HepG2 (cell line): ENCODE measurements around the gene TANC1. TPM values are rescaled to one million over a fixed set of nuclear protein-coding genes. Genes with fewer than 3 reads are reported as not detected.
A peak's percentile ranks its signal among the peaks of the same experiment; 100 is the strongest.
"Not testable (repeated sequence)": the region's sequence is repeated elsewhere in the genome, so short reads cannot be mapped to it uniquely, and the experiment has no call there.

Source experiments
- ATAC-seq: fragments of 200-7000 bp; cut with Tn5 transposase; 3 replicates; pipeline ENCODE4 v1.9.1; 2020; ENCODE audit warnings: mild to moderate bottlenecking, moderate library complexity
- BruUV-seq: library from RNA; stranded (reverse); fragments of 400-500 nt; replicated peaks from 2 replicates; lab custom pipeline; 2021; lab: Mats Ljungman, UMichigan
- CTCF ChIA-PET: fragments of 300-600 bp; formaldehyde crosslinking; extraction: SDS; loops from one replicate; lab custom pipeline; 2021; ENCODE audit warnings: low total read pairs, inconsistent platforms, low intra/inter-chr PET ratio; lab: Yijun Ruan, JAX
- POLR2A ChIA-PET: fragments of 350-600 bp; sonication (Branson Sonifier 250); formaldehyde crosslinking; loops from one replicate; lab custom pipeline; 2020; ENCODE audit warnings: antibody characterized with exemption, inconsistent platforms; lab: Yijun Ruan, JAX
- DNase-seq: peaks from one replicate; pipeline ENCODE4 v3.0.0-alpha.2; 2015; ENCODE audit warnings: low spot score
- FAIRE-seq: peaks from 3 replicates; lab custom pipeline; 2011; peaks lifted over from hg19 to GRCh38; lab: Jason Lieb, UNC
- H2AFZ ChIP-seq: one replicate; pipeline ENCODE4 v1.6.1; 2011; ENCODE audit warnings: low read length, inconsistent platforms
- H3K27ac ChIP-seq: fragments of 300-600 bp; 3 replicates; pipeline ENCODE4 v1.8.0; 2011; ENCODE audit warnings: mixed run types, mild to moderate bottlenecking, mixed read lengths, low read length, inconsistent platforms; ENCODE audit not compliant: insufficient read depth; ENCODE audit errors: extremely low read length
- H3K27me3 ChIP-seq, 2 experiments: fragments of 200-600 bp in 1 of 2; 2 replicates in 1 of 2; 3 replicates in 1 of 2; pipeline versions ENCODE4 v1.6.0 to v1.8.0; 2011; ENCODE audit warnings: low read length in 2 of 2, mild to moderate bottlenecking in 2 of 2, moderate library complexity in 2 of 2, inconsistent platforms in 1 of 2; ENCODE audit not compliant: insufficient read depth in 2 of 2, control insufficient read depth in 1 of 2
- H3K36me3 ChIP-seq, 2 experiments: fragments of 200-600 bp in 1 of 2; replicated peaks in 1 of 2; 2 replicates in 1 of 2; 3 replicates in 1 of 2; pipeline versions ENCODE4 v1.5.1 to v1.8.0; 2011; ENCODE audit warnings: low read length in 2 of 2, inconsistent platforms in 1 of 2; ENCODE audit not compliant: insufficient read depth in 2 of 2, control insufficient read depth in 1 of 2
- H3K4me1 ChIP-seq: 2 replicates; pipeline ENCODE4 v1.5.1; 2012; ENCODE audit warnings: low read length, inconsistent platforms; ENCODE audit not compliant: insufficient read depth
- H3K4me2 ChIP-seq: 2 replicates; pipeline ENCODE4 v1.6.0; 2011; ENCODE audit warnings: low read depth, low read length, inconsistent platforms
- H3K4me3 ChIP-seq, 3 experiments: fragments of 200-600 bp in 1 of 3; sonication (generic), shearing (Covaris generic) in 1 of 3; replicated peaks in 1 of 3; 2 replicates each; pipeline ENCODE4 v1.5.1; 2011 to 2016; ENCODE audit warnings: low read length in 3 of 3, inconsistent platforms in 2 of 3, low read depth in 2 of 3, mild to moderate bottlenecking in 2 of 3, control low read depth in 1 of 3, mixed read lengths in 1 of 3; ENCODE audit not compliant: insufficient read depth in 1 of 3
- H3K79me2 ChIP-seq: one replicate; pipeline ENCODE4 v1.6.1; 2011; ENCODE audit warnings: low read length, inconsistent platforms; ENCODE audit not compliant: insufficient read depth
- H3K9ac ChIP-seq: 2 replicates; pipeline ENCODE4 v1.6.0; 2011; ENCODE audit warnings: mild to moderate bottlenecking, low read depth, low read length, inconsistent platforms; ENCODE audit not compliant: insufficient read depth
- H3K9me3 ChIP-seq: 2 replicates; pipeline ENCODE4 v1.5.1; 2012; ENCODE audit warnings: mild to moderate bottlenecking, low read length
- H4K20me1 ChIP-seq: 2 replicates; pipeline ENCODE4 v1.6.0; 2011; ENCODE audit warnings: inconsistent platforms, mild to moderate bottlenecking, low read length, moderate library complexity; ENCODE audit not compliant: insufficient read depth
- ATF7 ChIP-seq, 2 experiments: fragments of 450-650 bp in 1 of 2; sonication (generic) in 1 of 2; formaldehyde crosslinking in 1 of 2; IDR thresholded peaks; 2 replicates each; pipeline versions ENCODE4 v1.4.0 to v1.6.1; 2016 to 2020; ENCODE audit warnings: antibody characterized with exemption in 1 of 2, mild to moderate bottlenecking in 1 of 2, missing genetic modification reagents in 1 of 2
- CEBPB ChIP-seq: IDR thresholded peaks from 2 replicates; pipeline ENCODE4 v1.6.1; 2011; ENCODE audit warnings: low read depth, low read length, improper control_type of control experiment, borderline replicate concordance
- GATAD2A ChIP-seq: IDR thresholded peaks from 2 replicates; pipeline ENCODE4 v1.6.1; 2016
- KDM6A ChIP-seq: IDR thresholded peaks from 2 replicates; pipeline ENCODE4 v1.6.1; 2016; ENCODE audit warnings: low read depth
- PAXIP1 ChIP-seq: sonication (generic); formaldehyde crosslinking; conservative IDR thresholded peaks from 2 replicates; pipeline ENCODE4 v1.4.0; 2020; ENCODE audit warnings: mild to moderate bottlenecking, missing genetic modification reagents, moderate library complexity
- RBFOX2 ChIP-seq: fragments of 200-400 bp; formaldehyde crosslinking; IDR thresholded peaks from 2 replicates; pipeline ENCODE4 v1.6.1; 2017; ENCODE audit warnings: low read depth, mild to moderate bottlenecking, low read length
- ZNF124 ChIP-seq: sonication (generic); formaldehyde crosslinking; IDR thresholded peaks from 2 replicates; pipeline ENCODE4 v1.4.0; 2020; ENCODE audit warnings: missing genetic modification reagents
- ZNF260 ChIP-seq: sonication (generic); formaldehyde crosslinking; IDR thresholded peaks from 2 replicates; pipeline ENCODE4 v1.4.0; 2020; ENCODE audit warnings: missing genetic modification reagents, low read depth, mild to moderate bottlenecking, borderline replicate concordance
- ZNF30 ChIP-seq: sonication (generic); formaldehyde crosslinking; IDR thresholded peaks from 2 replicates; pipeline ENCODE4 v1.5.0; 2020; ENCODE audit warnings: mild to moderate bottlenecking, missing genetic modification reagents
- ZNF562 ChIP-seq: sonication (generic); formaldehyde crosslinking; IDR thresholded peaks from 2 replicates; pipeline ENCODE4 v1.8.0; 2022; ENCODE audit warnings: missing genetic modification reagents, borderline replicate concordance
- ZNF639 ChIP-seq: conservative IDR thresholded peaks from 2 replicates; pipeline ENCODE4 v1.6.1; 2018; ENCODE audit warnings: missing genetic modification reagents
- ZNF7 ChIP-seq: IDR thresholded peaks from 2 replicates; pipeline ENCODE4 v1.6.1; 2016; ENCODE audit warnings: missing biosample characterization, missing genetic modification reagents
- ZSCAN30 ChIP-seq: sonication (generic); formaldehyde crosslinking; IDR thresholded peaks from 2 replicates; pipeline ENCODE4 v1.5.0; 2020; ENCODE audit warnings: mild to moderate bottlenecking, missing genetic modification reagents
- WGBS: methylation state at CpG from one replicate; pipeline ENCODE4 v1.1.6; 2017; ENCODE audit warnings: low lambda C conversion rate; 5-methylcytosine and 5-hydroxymethylcytosine counted together
- in situ Hi-C: cut with HindIII; loops from 2 replicates; pipeline ENCODE4 v1.10.0; 2017; ENCODE audit warnings: low pct_unique_long_range_greater_than_20kb; ENCODE audit not compliant: extremely low pct_ligation_motif_present
- intact Hi-C: fragments of 100-400 bp; cut with micrococcal nuclease; formaldehyde crosslinking; loops from one replicate; pipeline ENCODE4 v1.10.0; 2022; ENCODE audit not compliant: unreplicated experiment
- polyA plus RNA-seq, 8 experiments: library from polyadenylated mRNA; depleted of rRNA in 3 of 8; stranded (reverse) in 7 of 8; unstranded in 1 of 8; fragments of >200 nt; fragmentation: Illumina TruSeq in 4 of 8; extraction: Trizol in 4 of 8; gene quantifications; 2 replicates each; pipeline versions ENCODE4 v1.2.1 to v1.2.3, GENCODE V29; 2011 to 2016; ENCODE audit warnings: low read depth in 4 of 8, missing spikeins in 1 of 8, mixed read lengths in 1 of 8; ENCODE audit not compliant: insufficient read depth in 1 of 8
- total RNA-seq, 5 experiments: library from RNA; depleted of rRNA; stranded (reverse); fragments of >200 nt; fragmentation: Illumina TruSeq; extraction: Trizol; gene quantifications; 2 replicates each; pipeline ENCODE4 v1.2.3, GENCODE V29; 2016; ENCODE audit warnings: low read depth in 1 of 5

Gene TANC1
- total and polyA plus RNA-seq, 2 of the 13 experiments (the other 11 are each of a cell fraction or from before 2014, with no cell fraction given): 2.3 to 5.6 TPM

DNA sequence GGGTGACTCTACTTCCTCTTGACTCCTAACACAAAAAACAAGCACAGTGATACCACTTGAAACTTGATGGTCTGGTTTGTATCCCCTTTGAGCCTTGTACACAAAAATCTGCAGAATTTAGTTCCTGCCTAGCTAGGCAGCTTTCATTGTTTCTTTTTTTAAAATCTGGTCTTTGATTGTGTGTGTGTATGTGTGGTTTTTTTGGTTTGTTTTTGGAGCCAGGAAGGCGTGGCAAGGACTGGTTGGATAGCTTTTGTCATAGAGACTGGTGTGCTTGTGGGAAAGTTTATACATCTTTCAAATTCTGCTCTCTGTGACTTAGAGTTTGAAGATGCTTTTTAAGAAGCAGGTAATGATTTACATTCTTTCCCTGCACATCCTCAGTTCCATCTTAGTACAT, 127.4 kb downstream of the TANC1 start (continued):
- TF ChIP-seq CEBPB (no peak), ZSCAN30 (CRISPR knock-in tag) (no peak), ZNF260 (no peak)

DNA sequence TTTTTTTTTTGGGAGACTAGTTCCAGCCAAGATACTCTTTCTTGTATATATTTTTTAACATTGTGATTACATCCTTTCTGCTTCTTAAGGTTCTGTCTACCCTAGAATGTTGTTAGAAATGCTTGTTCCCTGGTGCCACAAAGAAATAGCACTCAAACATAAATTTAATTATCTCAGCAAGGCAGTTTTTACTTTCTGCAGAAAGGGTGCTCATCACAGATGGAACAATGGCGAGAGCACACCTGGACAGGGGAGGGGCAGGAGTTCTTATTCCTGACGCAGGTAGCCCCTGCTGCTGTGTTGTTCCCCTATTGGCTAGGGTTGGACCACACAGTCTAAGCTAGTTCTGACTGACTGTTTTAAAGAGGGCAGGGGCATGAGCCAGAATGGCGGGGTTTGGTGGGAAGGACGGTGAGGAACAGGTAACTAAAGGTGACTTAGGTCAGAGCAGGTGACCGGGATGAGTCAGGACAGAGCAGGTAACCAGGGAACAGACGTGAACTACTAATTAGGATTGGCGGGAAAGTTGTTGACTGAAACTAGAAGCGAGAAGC, 127.9 kb downstream of the TANC1 start:
- FAIRE-seq, H3K27ac ChIP-seq, POLR2A ChIA-PET: not testable (repeated sequence)

GRCh38 chr2:159096901-159097300, 128.5 kb downstream of the TANC1 start:
- Histone ChIP-seq H3K27ac (no peak overlapping the region), H3K4me1 (peaks cover 26% of the 10 kb centered on the region)
- ATAC-seq: no peak
- TF ChIP-seq PAXIP1 (CRISPR knock-in tag) (no peak), ZNF30 (no peak), KDM6A (CRISPR knock-in tag) (no peak), ZNF124 (CRISPR knock-in tag) (no peak), ZNF7 (no peak), ZNF639 (CRISPR knock-in tag) (no peak), RBFOX2 (no peak), GATAD2A (no peak), ATF7 (IDR thresholded peaks at IDR 0.05) (no peak), ATF7 (CRISPR knock-in tag; IDR thresholded peaks at IDR 0.05) (no peak)

More for the DNA sequence above, 127.9 kb downstream of the TANC1 start:
- BruUV-seq, H3K4me3 ChIP-seq, DNase-seq, H3K79me2 ChIP-seq, H2AFZ ChIP-seq, H3K27me3 ChIP-seq, H4K20me1 ChIP-seq, ATAC-seq, CTCF ChIA-PET, in situ Hi-C loops, H3K4me2 ChIP-seq, H3K36me3 ChIP-seq, H3K9ac ChIP-seq: not testable (repeated sequence)
- intact Hi-C loops: loop anchor here (5.0 kb wide), 1 partner anchor 834 kb away; no protein-coding TSS in a partner anchor
- peak; percentile 83; the same call in 1 of the 2 replicates for TF ChIP-seq ZNF562 (CRISPR knock-in tag)
- peaks cover 14% of the 10 kb centered on the region for H3K9me3 ChIP-seq
- 79% methylated on average over 8 of the region's 8 CpGs for WGBS
- peaks cover 26% of the 10 kb centered on the region for H3K4me1 ChIP-seq

More at GRCh38 chr2:159096901-159097300, 128.5 kb downstream of the TANC1 start:
- intact Hi-C loops: loop anchor here (5.0 kb wide), 1 partner anchor 835 kb away; no protein-coding TSS in a partner anchor
- no peak overlapping the region for H3K9ac ChIP-seq
- peaks cover 14% of the 10 kb centered on the region for H3K9me3 ChIP-seq
- ChIA-PET CTCF (no interaction called here), POLR2A (no interaction called here)
- no peak overlapping the region for H2AFZ ChIP-seq
- 97% methylated on average over 1 of the region's 1 CpG for WGBS
- H4K20me1 ChIP-seq: no peaks in the 10 kb centered on the region
- no peak for FAIRE-seq
- no peaks in the 10 kb centered on the region for H3K79me2 ChIP-seq
- no peak overlapping the region for H3K4me3 ChIP-seq
- in situ Hi-C loops: no loop called here
- H3K36me3 ChIP-seq: no peaks in the 10 kb centered on the region
- no TSS peak for BruUV-seq
- H3K4me2 ChIP-seq: no peak overlapping the region
- H3K27me3 ChIP-seq: no peaks in the 10 kb centered on the region
- DNase-seq: no peak
